NCI-H774 (cell line): ENCODE results near the gene PODXL.
"Not testable (repeated sequence)": the region's sequence is repeated elsewhere in the genome, so short reads cannot be mapped to it uniquely, and the experiment has no call there.

Experiments
- DNase-seq: peaks from one replicate; lab custom pipeline; 2025; lab: John Stamatoyannopoulos, UW

The PODXL gene

GRCh38 chr7:131489196-131489595 lies 67.2 kb downstream of the PODXL start:
- DNase-seq, result no peak

GRCh38 chr7:131488361-131488760 lies 68.1 kb downstream of the PODXL start:
- DNase-seq, result no peak

GRCh38 chr7:131487217-131487616 lies 69.2 kb downstream of the PODXL start:
- DNase-seq, result no peak

- no peak for DNase-seq
These were observed 70.1 kb downstream of the PODXL start for GRCh38 chr7:131486346-131486745.

- no peak for DNase-seq
These were observed 72.8 kb downstream of the PODXL start for GRCh38 chr7:131483586-131483985.

- DNase-seq, result no peak
These were observed 73.6 kb downstream of the PODXL start for GRCh38 chr7:131482800-131483199.

GRCh38 chr7:131480384-131481315 lies 75.8 kb downstream of the PODXL start:
- no peak for DNase-seq

GRCh38 chr7:131476740-131477139 lies 79.7 kb downstream of the PODXL start:
- no peak for DNase-seq

GRCh38 chr7:131471250-131472004 lies 85.0 kb downstream of the PODXL start:
- peak; percentile 34 for DNase-seq

- no peak for DNase-seq
These were observed 88.6 kb downstream of the PODXL start for GRCh38 chr7:131467788-131468187.

GRCh38 chr7:131466735-131467365 lies 89.6 kb downstream of the PODXL start:
- no peak for DNase-seq

GRCh38 chr7:131462715-131463114 lies 93.7 kb downstream of the PODXL start:
- DNase-seq, result not testable (repeated sequence)

- DNase-seq, result no peak
These were observed 94.4 kb downstream of the PODXL start for GRCh38 chr7:131462059-131462458.

GRCh38 chr7:131459256-131459655 lies 97.2 kb downstream of the PODXL start:
- DNase-seq, result no peak

- no peak for DNase-seq
These were observed 100.1 kb downstream of the PODXL start for GRCh38 chr7:131456338-131456737.

GRCh38 chr7:131455546-131455945 lies 100.9 kb downstream of the PODXL start:
- no peak for DNase-seq

- no peak for DNase-seq
These were observed 101.4 kb downstream of the PODXL start for GRCh38 chr7:131455001-131455400.

GRCh38 chr7:131454498-131454897 lies 101.9 kb downstream of the PODXL start:
- DNase-seq, result no peak
